ENCODE measurements around the gene MEGF6.

Gene MEGF6

DNA sequence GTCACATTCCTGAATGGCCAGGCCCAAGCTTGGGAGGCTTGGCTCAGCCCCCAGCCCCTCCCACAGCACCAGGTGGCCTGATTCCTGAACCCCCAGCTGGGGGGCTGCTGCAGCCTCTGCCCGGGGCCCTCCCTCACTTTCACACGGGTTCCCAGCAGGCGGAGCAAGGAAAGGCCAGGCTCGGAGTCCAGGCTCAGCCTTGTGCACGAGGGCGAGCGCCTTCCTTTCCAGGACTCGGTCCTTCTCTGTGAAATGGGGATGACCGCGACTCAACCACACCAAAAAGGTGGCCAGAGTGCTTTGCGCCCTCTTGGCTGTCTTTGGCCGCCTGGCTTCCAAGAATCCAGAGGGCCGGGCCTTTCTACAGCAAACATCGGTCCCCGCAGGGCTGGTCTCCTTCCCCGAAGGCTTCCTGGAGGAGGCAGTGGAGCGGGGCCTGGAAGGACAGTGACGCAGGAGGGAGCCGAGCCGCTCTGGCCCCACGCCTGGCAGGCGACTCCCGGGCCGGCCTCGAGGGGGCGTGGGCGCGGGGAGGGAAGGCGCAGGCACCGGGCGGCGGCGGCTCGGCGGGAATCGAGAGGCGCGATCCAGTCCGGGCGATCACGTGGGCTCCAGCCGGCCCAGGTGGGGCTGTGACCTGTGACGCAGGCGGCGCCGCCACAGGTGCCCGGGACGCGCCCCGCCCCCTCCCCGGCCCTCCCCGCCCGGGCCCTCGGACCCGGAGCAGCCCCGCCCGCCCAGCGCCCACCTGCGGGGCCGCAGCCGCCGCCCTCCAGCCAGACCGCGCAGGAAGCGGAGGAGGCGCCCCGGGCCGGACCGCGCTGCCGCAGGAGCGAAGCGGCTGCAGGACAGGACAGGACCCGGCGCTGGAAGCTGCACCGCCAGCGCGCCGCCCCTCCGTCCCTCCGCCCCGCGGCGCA, 157.2 kb downstream of the MEGF6 start, which contains the start of gene ARHGEF16:
TSS of gene ARHGEF16 (plus strand) at position 775 of the 920 bp plus-strand sequence. CDS start 8,420 bp downstream, outside the sequence.
- DNase-seq = peak; percentile 56

DNA sequence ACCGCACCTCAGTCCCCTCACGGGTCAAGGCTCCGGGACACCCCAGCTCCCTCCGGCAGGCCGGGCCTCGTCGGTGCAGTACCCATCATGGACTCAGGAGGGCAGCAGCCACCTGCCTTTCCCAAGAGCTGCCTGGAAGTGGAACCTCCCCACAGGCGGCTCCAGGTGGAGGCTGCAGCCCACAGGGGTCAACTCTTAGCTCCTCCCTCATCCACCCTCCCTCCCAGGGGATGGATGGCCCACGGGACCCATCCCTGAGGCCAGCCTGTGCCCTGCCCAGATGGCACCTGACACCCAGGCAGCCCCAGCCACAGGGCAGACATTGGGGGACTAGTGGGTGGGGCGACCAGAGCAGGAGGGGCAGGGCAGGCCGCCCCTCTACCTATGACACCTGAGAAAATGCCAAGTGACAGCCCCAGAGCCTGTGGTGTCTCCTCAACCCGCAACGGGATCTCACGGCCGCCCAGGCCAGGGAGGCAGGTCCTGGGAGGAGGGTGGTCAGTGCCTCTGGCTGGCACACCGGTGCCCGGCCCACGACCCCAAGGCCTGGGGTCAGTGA, 158.0 kb downstream of the MEGF6 start:
- DNase-seq = peak; percentile 76

- DNase-seq = no peak
Measured at GRCh38 chr1:3452866-3453175, 158.5 kb downstream of the MEGF6 start.

DNA sequence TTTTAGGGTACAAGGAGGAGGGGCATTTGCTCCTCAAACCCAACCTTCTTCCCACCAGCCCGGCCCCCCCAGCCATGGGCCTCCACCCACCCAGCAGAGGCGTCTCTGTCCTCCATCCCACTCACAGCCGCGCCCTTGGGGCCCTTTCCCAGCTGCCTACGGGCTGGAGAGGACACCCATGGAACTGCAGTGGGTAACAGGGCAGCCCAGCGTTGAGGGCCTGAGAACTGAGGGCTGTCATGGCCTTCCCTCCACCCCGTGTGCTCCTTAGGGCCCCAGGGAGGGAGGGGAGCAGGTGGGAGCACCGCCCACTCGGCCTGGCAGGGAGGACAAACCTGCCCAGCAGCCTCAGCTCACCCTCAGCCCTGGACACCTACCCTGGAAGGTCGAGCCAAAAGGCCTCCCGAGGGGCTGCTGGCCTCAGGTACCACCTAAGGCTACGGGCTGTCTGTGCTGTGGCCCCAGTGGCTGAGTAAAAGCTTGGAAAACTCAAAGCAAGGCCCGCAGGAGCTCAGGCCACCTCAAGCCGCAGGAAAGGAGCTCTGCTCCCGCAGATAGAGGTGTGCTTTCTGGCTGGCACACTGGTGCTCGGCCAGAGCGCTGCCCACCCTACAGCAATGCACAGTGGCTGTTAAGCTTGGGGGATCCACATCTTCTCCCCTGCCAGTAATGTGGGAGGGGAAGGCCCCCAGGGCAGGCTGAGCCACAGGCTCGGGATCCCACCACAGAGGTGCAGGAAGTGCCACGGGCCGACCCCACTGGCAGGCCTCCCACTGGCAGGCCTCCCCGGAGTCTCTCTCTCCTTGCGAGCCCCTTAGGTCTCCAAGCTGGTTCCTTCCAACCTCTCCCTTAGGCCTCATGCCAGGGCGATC, 159.1 kb downstream of the MEGF6 start:
- no peak for DNase-seq

GRCh38 chr1:3450983-3451382, 160.3 kb downstream of the MEGF6 start:
- no peak for DNase-seq

DNA sequence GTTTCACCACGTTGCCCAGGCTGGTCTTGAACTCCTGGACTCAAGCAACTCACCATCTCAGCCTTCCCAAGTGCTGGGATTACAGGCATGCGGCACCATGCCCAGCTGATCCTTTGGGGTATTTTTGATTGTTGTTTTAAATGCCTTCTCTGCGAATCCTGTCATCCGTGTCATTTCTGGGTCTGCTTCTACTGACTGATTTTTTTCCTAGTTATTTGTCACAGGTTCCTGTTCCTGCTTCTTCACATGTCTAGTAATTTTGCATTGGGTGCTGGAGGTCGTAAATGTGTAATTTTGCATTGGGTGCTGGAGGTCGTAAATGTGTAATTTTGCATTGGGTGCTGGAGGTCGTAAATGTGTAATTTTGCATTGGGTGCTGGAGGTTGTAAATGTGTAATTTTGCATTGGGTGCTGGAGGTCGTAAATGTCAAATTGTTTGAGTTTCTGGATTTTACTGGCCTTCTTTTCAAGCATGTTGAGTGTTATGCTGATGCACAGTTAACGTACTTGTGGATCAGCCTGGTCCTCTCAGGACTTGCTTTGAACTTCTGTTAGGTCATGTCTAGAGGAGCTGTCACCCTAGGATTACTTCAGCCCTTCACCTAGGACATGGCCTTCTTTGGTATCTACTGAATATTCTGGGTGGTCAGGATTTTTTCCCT, 161.0 kb downstream of the MEGF6 start:
- no peak for DNase-seq

- DNase-seq = no peak
Measured at GRCh38 chr1:3444736-3445135, 166.6 kb downstream of the MEGF6 start.

- DNase-seq = no peak
Measured at GRCh38 chr1:3444298-3444697, 167.0 kb downstream of the MEGF6 start.

- no peak for DNase-seq
Measured at GRCh38 chr1:3443807-3444206, 167.5 kb downstream of the MEGF6 start.

DNA sequence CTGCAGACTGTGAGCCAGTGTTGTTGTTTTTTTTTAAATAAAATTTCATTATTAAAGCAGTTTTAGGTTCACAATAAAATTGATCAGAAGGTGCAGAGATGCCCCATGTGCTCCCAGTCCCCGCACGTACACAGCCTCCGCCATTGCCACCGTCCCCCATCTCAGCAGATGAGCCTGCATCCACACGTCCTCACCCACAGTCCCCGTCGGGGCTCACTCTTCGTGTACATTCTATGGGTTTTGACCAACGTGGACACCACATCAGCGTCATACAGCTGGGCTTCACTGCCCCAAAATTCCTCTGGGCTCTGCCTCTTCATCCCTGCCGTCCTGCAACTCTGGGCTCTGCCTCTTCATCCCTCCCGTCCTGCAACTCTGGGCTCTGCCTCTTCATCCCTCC, 168.4 kb downstream of the MEGF6 start:
- no peak for DNase-seq

GRCh38 chr1:3442331-3442730, 169.0 kb downstream of the MEGF6 start:
- no peak for DNase-seq

GRCh38 chr1:3441880-3442279, 169.4 kb downstream of the MEGF6 start:
- DNase-seq = no peak

DNA sequence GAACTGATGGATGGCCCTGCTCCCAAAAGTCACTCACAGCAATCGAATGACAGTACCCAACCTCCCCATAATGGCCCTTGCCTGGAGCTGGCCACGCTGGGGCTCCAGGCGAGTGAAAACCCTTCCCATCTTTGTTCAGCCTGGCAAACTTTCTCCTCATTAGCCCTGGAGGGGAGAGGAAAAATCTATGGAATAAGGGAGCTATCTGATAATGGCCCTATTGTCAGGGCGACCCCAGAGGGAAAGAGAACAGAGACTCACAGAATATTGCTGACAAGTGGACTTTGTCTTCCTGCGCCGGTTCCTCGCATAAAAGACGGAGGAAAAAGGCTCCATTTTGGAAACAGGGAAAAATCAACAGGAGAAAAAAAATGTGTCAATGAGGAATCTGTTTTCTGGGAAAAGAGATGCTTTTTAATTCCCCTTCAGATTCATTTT, 169.9 kb downstream of the MEGF6 start:
- DNase-seq = no peak

DNA sequence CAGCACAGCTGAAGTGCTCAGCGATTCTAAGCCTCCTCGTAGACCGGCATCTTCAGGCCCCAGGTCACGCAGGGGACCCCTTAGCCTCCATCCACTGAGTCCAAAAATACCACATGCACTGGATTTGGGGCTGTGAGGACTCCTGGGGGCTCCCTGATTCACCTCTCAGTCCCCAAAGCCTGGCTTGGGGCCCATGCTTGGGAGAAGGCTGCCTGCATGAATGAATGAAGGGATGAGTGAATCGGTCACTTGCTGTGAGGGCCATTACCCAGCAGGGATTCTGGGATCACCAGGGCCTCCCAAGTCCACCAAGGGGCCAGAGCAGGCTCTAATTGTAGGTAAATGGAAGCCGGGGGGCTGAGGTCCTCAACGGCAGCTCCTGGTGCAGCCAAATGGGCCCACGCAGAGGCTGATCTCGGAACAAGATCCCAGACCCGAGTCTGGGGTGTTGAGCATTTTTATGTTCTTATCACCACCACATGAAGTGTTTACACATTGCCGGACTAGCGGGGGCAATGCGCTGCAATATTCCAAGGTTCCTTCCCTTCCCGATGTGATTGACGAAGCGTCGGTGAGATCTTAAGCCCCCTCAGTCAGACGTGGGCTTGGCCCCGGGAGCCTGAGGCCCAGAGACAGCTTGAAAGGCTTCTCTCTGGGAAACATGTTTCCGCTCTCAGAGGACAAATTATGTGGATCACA, 170.4 kb downstream of the MEGF6 start:
- no peak for DNase-seq

GRCh38 chr1:3440300-3440681, 171.0 kb downstream of the MEGF6 start:
- no peak for DNase-seq

Data from suppressor macrophage treated with lipopolysaccharide for 4 hours (primary cell).